Muscle of back (tissue), 11 donors: Measurements from ENCODE around the gene PTPN4. TPM values are rescaled to one million over a fixed set of nuclear protein-coding genes. Genes with fewer than 3 reads are reported as not detected.
"Not testable (repeated sequence)": the region's sequence is repeated elsewhere in the genome, so short reads cannot be mapped to it uniquely, and the experiment has no call there.

ENCODE experiments used
- DNase-seq, 3 donors: peaks; one replicate each; pipeline versions ENCODE4 v3.0.0 to v3.0.0-alpha.2; 2013
- polyA plus RNA-seq, 10 donors: library from polyadenylated mRNA; unstranded; fragments of 120-200 nt; gene quantifications; one replicate each; pipeline ENCODE4 v1.2.1, GENCODE V29; 2013; ENCODE audit not compliant: insufficient read length in 10 of 10

PTPN4 gene
- polyA plus RNA-seq, 10 donors, result 11.6 to 19.0 (median 14.3) TPM

- DNase-seq, result no peak
Observed at GRCh38 chr2:119764832-119765231, 5.1 kb downstream of the PTPN4 start.

DNA sequence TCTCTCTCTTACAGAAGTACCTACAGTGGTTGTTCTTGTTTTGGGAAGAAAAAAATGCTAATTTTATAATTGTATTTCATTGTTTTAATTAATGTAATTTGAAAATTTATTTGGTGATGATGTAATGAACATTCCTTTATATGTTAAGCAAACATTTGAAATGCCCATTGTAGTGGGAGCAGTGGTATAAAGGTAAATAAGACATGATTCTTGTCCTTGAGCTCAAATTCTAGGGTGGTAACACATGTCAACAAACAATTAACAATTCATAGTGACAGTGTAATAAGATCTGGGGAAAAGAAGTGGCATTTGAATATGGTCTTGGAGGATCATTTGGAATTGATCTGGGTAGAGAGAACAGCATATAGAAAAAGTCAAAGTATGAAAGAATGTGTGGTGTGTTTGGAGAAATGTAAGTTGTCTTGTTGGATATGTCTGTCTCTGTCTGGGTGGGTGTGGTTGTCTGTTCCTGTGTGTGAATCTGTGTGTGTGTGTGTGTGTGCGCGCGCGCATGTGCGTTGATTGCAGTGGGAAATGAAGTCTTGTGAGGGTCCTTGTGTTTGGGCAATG lies 5.8 kb downstream of the PTPN4 start:
- DNase-seq, result no peak

DNA sequence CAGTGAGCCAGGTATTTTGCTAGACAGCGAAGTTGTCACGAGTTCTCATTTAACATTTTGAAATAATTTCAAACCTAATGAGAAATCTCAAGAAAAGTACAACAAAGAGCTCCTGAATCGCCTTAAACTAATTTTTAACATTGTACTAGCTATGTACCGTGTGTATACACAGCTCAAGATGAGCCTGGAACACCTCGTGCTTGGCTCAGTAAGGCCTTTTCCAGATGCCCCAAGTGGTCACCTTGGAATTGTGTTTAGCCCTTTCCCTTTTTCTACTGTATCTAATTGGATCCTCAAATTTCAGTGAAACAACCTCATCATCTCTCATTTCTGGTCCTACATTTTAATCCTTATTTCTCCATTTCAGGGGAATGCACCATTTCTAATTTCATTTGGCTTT lies 7.2 kb downstream of the PTPN4 start:
- no peak for DNase-seq

GRCh38 chr2:119768742-119769141 lies 9.0 kb downstream of the PTPN4 start:
- DNase-seq, result no peak

- DNase-seq, result no peak
Observed at GRCh38 chr2:119769645-119770044, 9.9 kb downstream of the PTPN4 start.

- DNase-seq, result no peak
Observed at GRCh38 chr2:119771331-119771730, 11.6 kb downstream of the PTPN4 start.

GRCh38 chr2:119772128-119772527 lies 12.4 kb downstream of the PTPN4 start:
- no peak for DNase-seq

DNA sequence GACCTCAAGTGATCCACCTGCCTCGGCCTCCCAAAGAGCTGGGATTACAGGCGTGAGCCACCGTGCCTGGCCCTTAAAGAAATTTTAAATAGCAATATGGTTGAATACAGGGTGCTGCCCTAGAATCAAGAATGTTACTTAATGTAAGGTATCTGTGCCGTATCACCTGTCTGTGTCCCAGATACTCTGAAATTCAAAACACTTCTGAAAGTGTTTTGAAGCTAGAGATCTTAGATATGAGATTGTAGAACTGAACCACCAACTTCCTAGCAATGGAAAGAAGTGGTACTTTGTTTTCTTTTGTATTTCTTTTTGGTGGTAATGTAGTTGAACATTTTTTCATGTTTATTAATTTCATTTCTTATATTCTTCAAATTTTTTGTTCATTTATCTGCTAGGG lies 13.0 kb downstream of the PTPN4 start:
- DNase-seq, result no peak

DNA sequence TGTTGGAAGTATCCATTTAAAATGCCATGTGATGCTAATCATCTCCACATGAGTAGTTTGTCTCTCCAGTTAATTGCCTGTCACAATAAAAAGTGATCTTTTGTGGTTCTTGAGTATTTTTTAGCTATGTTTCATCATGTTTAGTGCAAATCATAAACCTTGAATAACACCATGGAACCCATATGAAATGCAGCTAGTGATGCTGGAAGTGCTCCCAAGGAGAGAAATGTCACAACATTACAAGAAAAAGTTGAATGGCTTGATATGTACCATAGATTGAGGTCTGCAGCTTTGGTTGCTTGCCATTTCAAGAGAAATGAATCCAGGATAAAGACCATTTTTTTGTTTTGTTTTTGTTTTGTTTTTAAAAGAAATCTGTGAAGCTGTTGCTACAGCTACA lies 14.3 kb downstream of the PTPN4 start:
- no peak for DNase-seq

DNA sequence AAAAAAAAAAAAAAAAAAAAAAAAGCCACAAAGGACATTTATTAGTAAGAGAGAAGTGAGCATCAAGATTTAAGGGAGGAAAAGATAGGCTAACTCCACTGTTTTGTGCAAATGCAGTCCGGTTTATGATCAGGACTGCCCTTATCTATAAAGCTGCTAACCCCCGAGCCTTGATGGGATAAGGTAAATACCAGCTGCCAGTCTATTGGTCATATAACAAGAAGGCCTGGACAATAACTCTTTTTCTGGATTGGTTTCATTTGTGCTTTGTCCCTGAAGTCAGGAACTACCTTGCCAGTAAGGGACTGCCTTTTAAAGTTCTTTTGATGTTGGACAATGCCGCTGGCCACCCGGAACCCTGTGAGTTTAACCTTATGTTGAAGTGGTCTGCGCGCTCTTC lies 15.4 kb downstream of the PTPN4 start:
- DNase-seq, result no peak

DNA sequence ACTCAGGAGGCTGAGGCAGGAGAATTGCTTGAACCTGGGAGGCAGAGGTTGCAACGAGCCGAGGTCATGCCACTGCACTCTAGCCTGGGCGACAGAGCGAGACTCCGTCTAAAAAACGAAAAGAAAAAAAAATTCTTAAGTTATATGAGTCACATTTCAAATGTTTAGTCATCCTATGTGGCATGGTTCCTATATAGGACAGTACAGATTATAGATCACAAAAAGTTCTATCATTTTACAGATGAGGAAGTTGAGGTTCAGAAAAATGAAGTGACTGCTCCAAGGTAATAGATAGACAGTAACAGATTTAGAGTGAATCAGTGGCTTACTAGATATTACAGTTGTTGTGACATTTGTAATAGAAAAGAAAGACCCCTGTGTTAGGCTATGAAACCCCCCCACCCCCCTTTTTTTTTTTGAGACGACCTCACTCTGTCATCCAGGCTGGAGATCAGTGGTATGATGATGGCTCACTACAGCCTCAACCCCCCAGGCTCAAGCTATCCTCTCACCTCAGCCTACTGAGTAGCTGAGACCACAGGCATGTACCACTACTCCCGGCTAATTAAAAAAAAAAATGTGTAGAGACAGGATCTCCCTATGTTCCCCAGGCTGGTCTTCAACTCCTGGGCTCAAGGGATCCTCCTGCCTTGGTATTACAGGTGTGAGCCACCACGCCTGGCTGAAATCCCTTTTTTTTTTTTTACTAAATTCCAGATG lies 22.7 kb downstream of the PTPN4 start:
- peak in 1 of 3 donors; percentile 4 for DNase-seq

GRCh38 chr2:119784876-119785275 lies 25.2 kb downstream of the PTPN4 start:
- no peak for DNase-seq

- no peak for DNase-seq
Observed at GRCh38 chr2:119786295-119786694, 26.6 kb downstream of the PTPN4 start.

DNA sequence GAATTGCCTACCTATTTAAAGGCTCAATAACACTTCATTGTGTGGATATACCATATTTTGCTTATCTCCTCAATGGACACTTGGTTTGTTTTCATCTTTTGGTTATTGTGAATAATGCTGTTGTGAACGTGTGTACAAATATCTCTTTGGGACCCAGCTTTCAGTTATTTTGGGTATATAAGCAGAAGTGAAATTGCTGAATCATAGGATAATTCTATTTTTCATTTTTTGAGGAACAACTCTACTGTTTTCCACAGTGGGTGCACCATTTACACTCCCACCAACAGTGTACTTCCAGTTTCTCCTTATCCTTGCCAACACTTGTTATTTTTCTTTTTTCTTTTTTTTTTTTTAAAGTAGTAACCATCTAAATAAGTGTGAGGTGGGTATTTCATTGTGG lies 29.0 kb downstream of the PTPN4 start:
- DNase-seq, result no peak

DNA sequence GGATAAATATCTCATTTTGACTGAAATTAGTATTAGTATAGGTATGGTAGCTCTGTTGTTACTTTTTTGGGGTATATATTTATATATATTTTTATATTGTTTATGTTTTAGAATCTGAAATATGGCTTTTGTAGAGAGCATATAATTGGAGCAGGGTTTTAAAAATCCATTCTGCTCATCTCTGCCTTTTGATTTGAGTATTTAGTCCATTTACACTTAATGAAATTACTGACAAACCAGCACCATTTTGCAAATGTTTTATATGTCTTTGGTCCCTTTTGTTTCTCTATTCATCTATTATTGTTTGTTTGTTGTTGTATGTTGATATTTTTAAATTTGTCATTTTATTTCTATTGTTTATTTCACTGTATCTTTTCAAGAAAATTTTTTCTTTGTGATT lies 30.7 kb downstream of the PTPN4 start:
- no peak for DNase-seq

DNA sequence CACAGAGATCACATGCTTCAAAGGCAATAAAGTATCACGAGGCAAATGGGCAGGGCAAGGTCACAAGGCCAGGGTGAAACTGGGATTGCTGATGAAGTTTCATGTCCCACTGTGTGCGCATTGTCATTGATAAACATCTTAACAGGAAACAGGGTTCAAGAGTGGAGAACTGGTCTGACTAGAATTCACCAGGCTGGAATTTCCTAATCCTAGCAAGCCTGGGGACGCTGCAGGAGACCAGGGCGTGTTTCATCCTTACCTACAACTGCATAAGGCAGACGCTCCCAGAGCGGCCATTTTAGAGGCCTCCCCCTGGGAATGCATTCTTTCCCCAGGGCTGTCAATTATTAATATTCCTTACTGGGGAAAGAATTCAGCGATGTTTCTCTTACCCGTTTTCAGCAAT lies 33.2 kb downstream of the PTPN4 start:
- no peak for DNase-seq

- no peak for DNase-seq
Observed at GRCh38 chr2:119794237-119794636, 34.5 kb downstream of the PTPN4 start.

- no peak for DNase-seq
Observed at GRCh38 chr2:119795309-119796303, 35.9 kb downstream of the PTPN4 start.

GRCh38 chr2:119800376-119800902 lies 40.7 kb downstream of the PTPN4 start:
- no peak for DNase-seq

DNA sequence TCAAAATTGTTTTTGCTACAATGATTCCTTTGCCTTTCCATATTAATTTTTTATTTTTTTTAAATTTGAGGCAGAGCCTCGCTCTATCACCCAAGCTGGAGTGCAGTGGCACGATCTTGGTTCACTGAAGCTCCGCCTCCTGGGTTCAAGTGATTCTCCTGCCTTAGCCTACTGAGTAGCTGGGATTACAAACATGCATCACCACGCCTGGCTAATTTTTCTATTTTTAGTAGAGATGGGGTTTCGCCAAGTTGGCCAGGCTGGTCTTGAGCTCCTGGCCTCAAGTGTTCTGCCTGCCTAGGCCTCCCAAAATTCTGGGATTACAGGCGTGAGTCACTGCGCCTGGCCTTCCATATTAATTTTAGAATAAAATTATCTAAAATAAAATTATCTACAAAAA lies 41.3 kb downstream of the PTPN4 start:
- no peak for DNase-seq

- DNase-seq, result not testable (repeated sequence)
Observed at GRCh38 chr2:119801989-119802388, 42.3 kb downstream of the PTPN4 start.

GRCh38 chr2:119803101-119803500 lies 43.4 kb downstream of the PTPN4 start:
- no peak for DNase-seq
